NCI-H345 (cell line): Measurements from ENCODE around the gene GPRIN2.
A peak's percentile ranks its signal among the peaks of the same experiment; 100 is the strongest.
"Not testable (repeated sequence)": the region's sequence is repeated elsewhere in the genome, so short reads cannot be mapped to it uniquely, and the experiment has no call there.

Source experiments
- DNase-seq: peaks from one replicate; lab custom pipeline; 2025; lab: John Stamatoyannopoulos, UW

GPRIN2 gene

DNA sequence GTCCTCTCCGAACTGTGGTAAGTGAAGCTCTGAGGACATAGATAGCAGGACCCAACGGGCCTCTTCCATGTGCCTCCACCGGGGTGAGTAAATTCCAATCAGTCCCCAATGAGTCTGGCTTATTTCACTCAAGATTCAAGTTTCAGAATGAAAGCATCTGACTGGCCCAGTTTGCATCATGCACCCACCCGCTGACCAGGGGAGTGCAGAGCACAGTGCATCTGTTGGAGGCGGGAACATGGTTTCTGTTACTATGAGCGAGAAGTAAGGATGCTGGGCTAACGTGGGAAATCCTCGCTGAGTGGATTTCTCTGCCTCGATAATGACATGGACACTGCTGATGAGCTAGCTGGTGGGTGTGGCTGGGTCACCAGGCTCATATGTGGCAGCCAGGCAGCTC, 10.7 kb upstream of the GPRIN2 start:
- DNase-seq, result not testable (repeated sequence)

DNA sequence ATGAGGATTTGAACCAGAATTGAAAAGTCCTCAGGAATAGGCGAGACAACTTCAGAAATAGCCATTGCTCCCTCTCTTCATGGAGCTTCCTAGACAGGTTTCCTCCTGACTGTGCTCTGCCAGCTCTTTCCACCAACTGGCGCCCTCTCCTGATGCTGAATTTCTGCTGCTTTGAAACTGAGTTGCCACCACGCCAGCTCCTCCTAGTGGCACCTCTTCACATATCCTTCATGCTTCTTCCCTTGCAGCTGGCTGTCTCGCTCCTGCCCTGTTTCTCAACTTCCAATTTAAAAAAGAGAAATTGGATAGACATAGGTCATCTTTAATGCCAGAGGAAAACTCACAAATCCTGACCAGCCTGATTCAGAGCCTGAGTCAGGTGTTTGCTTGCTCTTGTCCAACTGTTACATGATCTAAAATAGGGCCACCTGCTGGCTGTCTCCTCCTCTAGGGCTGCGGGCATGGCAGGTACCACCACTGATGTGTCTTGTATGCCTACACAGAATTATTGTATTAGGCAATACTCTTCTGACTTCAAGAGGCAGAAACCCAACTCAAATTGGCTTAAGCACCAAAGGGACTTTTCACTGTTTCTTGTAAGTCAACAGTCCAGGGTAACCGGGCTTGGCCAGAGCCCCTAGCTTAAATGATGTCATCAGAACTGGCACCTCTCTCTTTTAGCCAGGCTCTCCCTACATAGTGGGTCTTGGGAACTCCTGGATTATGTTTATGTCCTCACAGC, 9.3 kb upstream of the GPRIN2 start:
- DNase-seq, result not testable (repeated sequence)

DNA sequence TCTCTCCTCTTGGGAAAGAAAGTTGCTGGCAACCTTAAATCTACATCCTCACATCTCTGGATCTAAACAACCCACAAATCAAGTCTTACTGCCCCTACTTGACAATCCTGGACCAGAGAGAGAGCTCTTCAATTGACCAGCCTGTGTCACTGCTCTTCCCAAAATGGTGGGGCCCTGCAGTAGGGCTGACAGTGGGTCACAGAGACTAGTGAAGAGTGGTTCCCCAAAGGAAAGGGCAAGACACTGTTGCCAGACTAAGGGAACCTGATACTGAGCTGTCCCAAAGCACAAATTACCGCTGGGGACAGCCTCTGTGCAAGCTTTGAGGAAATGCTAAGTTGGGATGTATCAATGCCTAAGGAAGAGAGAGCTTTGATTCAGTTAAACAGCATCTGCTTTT, 4.5 kb upstream of the GPRIN2 start:
- no peak for DNase-seq

- DNase-seq, result no peak
Measured at GRCh38 chr10:46560381-46560780, 3.9 kb upstream of the GPRIN2 start.

- DNase-seq, result no peak
Measured at GRCh38 chr10:46559231-46559671, 2.8 kb upstream of the GPRIN2 start.

- peak; percentile 7 for DNase-seq
Measured at GRCh38 chr10:46558392-46559185, 2.1 kb upstream of the GPRIN2 start.

DNA sequence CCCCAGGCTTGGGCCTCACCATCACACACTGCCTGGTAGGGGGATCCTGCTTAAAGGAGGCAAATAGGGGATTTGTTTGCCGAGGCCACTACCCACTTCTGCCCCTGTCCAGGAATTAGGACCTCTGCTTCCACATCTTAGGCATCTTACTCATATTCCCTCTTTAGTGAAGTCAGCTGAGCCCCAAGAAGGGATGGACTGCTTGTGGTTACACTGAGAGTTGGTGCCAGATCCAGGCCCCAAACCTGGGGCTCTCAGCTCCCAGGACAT, 1.6 kb upstream of the GPRIN2 start:
- DNase-seq, result no peak

GRCh38 chr10:46557319-46558121, 1.1 kb upstream of the GPRIN2 start:
- DNase-seq, result no peak

- no peak for DNase-seq
Measured at GRCh38 chr10:46555713-46556514, 544 bp downstream of the GPRIN2 start.

DNA sequence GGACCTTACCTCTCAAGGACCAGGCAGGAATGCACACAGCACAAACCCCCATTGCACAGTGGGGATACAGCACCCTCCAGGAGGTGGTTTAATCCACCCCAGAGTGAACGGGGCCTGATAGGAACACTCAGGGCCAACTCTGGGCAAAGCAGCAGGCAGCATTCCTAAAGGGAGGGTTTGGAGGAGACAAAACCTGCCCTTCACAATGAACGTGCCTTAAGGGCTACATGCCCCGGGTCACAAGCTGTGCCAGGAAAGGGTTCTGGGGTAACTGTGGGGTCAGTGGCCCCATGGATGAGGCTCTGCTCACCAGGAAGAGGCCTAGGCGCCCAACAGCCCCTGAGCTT, 1.1 kb downstream of the GPRIN2 start:
- DNase-seq, result no peak

GRCh38 chr10:46554166-46554781, 2.2 kb downstream of the GPRIN2 start:
- DNase-seq, result no peak

- DNase-seq, result no peak
Measured at GRCh38 chr10:46553238-46554049, 3.0 kb downstream of the GPRIN2 start.

DNA sequence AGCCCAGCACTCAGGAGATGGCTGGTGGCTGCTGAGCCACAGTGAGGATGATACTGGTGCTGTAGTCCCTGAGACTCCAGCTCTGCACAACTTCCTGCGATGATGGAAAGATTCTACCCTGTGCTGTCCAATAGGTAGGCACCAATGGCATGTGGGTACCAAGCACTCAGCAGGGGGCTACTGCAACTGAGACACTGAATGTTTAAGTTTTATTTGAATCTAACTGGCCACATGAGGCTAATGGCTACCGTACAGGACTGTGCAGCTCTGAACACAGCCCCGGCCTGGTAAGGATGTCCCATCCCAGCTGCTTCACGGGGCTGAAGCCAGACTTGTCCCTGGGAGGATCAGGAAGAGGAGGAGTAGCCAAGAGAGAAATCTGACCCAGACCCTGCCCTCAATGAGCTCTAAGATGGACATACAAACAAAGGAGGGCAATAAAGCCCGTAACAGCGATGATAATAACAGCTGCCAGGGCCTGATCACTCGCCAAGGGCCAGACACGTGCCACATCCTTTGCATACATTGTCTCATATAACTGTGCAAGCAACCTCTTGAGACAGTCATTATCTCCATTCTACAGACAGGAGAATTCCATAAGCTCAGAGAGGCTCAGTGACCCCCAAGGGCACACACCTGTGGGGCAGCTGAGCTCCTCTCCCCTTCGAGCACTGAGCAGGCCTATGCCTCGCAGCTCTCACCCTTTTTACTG, 3.8 kb downstream of the GPRIN2 start:
- DNase-seq, result no peak

- DNase-seq, result no peak
Measured at GRCh38 chr10:46551701-46552525, 4.5 kb downstream of the GPRIN2 start.

- DNase-seq, result no peak
Measured at GRCh38 chr10:46550795-46551700, 5.4 kb downstream of the GPRIN2 start.

DNA sequence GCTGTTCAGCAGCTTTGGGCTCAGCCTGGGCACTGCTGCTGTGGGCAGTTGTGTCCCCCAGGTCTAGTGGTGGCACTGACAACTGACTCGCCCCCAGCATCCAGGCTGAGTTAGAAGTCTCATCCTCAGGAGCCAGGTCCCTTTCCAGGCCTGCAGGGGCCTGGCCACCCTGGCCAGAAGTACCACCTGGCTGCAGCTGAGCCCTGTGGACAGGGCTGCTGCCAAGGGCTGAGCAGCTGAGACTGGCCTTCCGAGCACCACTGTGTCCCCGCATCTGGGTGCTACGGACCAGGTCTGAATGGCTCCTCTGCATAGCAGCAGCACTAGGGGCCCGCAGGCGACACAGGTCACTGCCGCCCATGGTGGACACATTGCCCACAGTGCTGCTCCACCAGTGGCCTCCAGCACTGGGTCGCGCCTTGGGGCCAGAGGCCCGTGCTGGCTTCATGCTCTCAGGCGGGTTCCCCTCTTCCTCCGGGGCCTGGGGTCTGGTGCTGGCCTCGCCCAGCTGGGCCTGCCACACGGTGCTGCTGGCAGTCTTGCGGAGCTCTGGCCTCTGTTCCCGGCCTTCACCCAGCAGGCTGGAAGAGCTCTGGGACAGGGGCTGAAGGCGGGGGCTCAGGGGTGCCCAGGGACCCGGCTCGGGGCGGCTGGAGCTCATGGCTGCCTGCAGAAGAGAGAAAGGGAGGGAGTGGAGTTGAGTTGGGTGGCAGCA, 6.2 kb downstream of the GPRIN2 start:
- DNase-seq, result no peak
